IPS-NIHi7 (cell line): Measurements from ENCODE around the gene SMIM34.
"Not testable (repeated sequence)": the region's sequence is repeated elsewhere in the genome, so short reads cannot be mapped to it uniquely, and the experiment has no call there.

Experiments used
- DNase-seq: peaks from one replicate; pipeline ENCODE4 v3.0.0; 2012; ENCODE audit warnings: mixed read lengths; ENCODE audit errors: extremely low spot score

SMIM34 gene

DNA sequence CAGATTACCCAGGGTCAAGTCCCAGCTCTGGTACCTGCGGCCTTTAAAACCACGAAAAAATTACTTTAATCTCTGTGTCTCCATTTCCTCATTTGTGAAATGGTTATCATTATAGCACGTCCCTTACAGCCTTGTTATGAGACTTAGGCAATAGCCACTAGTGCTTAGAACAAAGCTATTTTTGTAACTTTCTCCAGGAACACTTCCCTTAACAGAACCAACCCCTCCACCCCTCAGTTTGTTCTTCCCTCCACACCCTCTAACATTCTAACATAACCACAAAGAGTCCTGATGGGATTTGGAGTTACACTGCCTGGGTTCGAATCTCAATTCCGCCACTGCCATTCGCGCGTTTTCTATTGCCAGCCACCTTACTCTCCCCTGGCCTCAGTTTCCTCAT is 49.3 kb downstream of the SMIM34 start:
- DNase-seq = not testable (repeated sequence)

DNA sequence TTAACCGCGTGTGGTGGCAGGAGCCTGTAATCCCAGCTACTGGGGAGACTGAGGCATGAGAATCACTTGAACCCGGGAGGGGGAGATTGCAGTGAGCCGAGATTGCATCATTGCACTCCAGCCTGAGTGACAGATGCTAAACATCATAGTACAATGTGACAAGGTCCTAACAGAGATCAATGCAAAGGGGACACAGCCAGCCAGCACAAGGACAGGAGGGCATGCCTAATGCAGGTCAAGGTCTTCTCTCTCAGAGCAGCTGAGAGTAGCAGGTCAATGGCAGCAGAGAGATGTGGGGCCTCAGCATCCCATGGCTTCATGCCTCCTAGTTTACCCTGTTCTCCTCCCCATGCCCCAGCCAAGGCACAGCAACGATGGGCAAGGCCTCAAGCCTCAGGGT is 51.4 kb downstream of the SMIM34 start:
- no peak for DNase-seq

DNA sequence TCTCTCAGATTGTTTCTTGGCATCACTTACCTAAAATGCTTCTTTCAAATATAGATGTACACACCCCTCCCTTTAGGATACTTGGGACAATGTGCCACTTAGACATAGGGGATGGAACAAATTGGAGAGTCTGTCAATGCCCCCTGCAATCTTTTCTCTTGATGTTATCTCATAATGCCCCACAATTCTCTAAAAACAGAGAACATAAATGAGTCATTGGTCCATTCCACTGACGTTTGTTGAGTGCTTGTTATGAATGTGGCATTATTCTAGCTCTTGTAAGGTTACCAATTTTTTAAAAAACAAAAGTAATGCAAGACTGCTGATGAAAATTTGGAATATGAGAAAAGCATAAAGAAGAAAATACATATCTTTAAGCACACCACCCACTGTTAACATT is 54.0 kb downstream of the SMIM34 start:
- no peak for DNase-seq
